Cardiac fibroblast (primary cell): ENCODE data around the gene GIGYF2.

Source experiments
- DNase-seq, 2 donors: peaks; one replicate each; pipeline versions ENCODE4 v3.0.0 to v3.0.0-alpha.2; 2010; ENCODE audit warnings: low read depth in 2 of 2
- H3K4me3 ChIP-seq, 2 donors: replicated peaks in 1 of 2; 1 replicate in 1 of 2; 2 replicates in 1 of 2; pipeline ENCODE4 v1.5.1; 2011; ENCODE audit warnings: low read depth in 2 of 2, low read length in 2 of 2, mild to moderate bottlenecking in 2 of 2, moderate library complexity in 1 of 2
- TF ChIP-seq, protein P1 (sequence below): IDR thresholded peaks from one replicate; pipeline ENCODE4 v1.5.1; 2011; ENCODE audit warnings: low read depth, mild to moderate bottlenecking, low read length, inconsistent platforms

GIGYF2 gene

DNA sequence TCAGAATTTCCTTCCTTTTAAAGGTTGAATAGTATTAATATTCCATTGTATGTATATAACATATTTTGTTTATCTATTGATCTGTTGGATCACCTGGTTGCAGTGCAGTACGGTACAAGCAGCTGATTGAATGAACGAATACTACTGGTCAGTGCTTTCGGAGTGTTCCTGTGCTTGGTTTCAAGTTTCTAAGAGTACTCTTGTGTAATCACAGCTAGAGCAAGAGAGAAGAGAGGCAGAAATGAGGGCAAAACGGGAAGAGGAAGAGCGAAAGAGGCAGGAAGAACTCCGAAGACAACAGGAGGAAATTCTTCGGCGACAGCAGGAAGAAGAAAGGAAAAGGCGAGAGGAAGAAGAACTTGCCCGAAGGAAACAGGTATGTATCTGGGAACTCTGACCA is 119.5 kb downstream of the GIGYF2 start:
- TF ChIP-seq, protein P1, sequence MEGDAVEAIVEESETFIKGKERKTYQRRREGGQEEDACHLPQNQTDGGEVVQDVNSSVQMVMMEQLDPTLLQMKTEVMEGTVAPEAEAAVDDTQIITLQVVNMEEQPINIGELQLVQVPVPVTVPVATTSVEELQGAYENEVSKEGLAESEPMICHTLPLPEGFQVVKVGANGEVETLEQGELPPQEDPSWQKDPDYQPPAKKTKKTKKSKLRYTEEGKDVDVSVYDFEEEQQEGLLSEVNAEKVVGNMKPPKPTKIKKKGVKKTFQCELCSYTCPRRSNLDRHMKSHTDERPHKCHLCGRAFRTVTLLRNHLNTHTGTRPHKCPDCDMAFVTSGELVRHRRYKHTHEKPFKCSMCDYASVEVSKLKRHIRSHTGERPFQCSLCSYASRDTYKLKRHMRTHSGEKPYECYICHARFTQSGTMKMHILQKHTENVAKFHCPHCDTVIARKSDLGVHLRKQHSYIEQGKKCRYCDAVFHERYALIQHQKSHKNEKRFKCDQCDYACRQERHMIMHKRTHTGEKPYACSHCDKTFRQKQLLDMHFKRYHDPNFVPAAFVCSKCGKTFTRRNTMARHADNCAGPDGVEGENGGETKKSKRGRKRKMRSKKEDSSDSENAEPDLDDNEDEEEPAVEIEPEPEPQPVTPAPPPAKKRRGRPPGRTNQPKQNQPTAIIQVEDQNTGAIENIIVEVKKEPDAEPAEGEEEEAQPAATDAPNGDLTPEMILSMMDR: no peak

DNA sequence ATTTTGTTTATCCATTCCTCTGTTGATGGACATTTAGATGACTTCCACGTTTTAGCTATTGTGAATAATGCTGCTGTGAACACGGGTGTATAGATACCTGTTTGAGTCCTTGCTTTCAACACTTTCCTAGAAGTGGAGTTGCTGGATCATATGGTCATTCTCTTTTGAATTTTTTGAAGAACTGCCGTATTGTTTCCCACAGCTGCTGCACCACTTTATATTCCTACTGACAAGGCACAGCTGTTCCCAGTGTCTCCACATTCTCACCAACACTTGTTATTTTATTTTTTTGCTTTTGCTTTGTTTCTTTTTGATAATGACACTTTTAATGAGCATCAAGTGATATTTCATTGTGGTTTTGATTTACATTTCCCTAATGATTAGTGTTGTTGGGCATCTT is 120.6 kb downstream of the GIGYF2 start:
- no peak for DNase-seq
- no peak overlapping the region for H3K4me3 ChIP-seq
- TF ChIP-seq, protein P1: no peak

More for the DNA sequence above, 119.5 kb downstream of the GIGYF2 start:
- no peak for DNase-seq
- no peak overlapping the region for H3K4me3 ChIP-seq

DNA sequence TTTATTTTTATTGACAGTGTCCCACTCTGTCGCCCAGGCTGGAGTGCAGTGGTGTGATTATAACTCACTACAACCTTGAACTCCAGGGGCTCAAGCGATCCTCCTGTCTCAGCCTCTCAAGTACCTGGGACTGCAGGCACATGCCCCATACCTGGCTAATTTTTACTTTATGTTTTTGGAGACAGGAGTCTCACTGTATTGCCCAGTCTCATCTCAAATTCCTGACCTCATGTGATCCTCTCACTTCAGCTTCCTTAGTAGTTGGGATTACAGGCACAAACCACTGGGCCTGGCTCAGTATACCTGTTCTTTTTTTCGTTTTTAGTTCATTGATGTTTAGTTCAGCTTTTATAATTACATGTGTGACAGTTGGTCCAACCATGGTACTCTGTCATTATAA is 132.9 kb downstream of the GIGYF2 start:
- TF ChIP-seq, protein P1: no peak
- DNase-seq: no peak
- H3K4me3 ChIP-seq: no peak overlapping the region

DNA sequence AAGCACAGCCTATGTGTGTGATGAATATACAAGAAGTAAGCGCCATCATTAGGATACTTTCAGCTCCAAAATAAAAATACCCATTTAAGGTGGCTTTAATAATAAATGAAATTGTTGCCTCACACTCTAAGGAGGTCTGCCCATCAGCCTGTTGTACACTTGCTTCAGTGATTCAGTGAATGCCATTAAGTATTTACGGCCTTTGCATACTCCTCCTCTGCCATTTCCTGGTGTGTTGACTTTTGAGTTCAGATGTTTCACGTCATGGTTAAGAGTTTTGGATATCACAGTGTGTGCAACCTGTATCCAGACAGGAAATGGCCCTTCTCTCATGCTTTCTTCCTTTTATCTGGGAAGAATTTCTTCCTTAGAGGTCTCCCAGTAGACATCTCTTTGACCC is 134.4 kb downstream of the GIGYF2 start:
- TF ChIP-seq, protein P1: no peak

DNA sequence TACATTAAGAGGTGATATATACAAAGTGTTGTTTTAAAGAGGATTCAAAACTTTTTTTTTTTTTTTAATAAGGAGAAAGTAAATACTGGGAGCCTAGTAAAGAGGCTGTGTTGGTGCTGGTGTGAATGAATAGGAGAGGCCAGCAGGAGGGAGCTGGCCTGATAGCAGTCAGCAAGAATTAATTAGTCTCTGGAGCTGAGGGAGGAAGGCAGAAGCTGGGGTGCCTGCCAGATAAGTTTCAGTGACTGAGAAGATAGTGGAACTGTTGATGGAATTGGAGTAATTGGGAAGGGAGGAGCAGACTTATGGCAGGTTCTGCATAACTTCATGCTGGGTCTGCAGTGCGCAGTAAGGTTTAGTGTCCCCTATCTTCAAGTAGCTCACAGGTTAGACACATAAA is 136.7 kb downstream of the GIGYF2 start:
- TF ChIP-seq, protein P1: no peak
- peak in 1 of 2 donors; percentile 13 for DNase-seq
- no peak overlapping the region for H3K4me3 ChIP-seq

More for the DNA sequence above, 134.4 kb downstream of the GIGYF2 start:
- DNase-seq: no peak
- no peak overlapping the region for H3K4me3 ChIP-seq

DNA sequence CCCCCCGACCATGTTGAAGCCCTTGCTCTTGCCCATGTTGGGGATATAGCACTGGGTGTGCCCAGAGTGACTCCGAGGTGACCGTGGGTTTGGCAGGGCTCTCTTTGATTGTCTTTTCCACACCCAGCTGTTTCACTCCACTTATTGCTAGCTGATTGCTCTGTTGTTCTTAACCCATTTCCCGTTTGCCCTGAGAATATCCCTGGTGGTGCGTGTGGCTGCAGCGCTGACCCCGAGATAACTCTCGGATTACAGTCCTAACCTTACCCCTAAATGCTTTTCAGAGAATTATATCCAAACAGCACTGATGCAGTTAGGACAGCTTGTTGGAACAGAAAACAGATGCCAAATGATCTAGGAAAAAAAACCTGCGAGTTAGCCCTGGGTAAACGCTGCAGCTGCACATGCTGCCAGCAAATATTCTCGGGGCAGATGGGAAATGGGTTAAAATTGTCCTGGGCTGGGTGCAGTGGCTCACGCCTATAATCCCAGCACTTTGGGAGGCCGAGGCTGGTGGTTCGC is 138.6 kb downstream of the GIGYF2 start:
- DNase-seq: no peak
- TF ChIP-seq, protein P1: no peak
- H3K4me3 ChIP-seq: no peak overlapping the region

DNA sequence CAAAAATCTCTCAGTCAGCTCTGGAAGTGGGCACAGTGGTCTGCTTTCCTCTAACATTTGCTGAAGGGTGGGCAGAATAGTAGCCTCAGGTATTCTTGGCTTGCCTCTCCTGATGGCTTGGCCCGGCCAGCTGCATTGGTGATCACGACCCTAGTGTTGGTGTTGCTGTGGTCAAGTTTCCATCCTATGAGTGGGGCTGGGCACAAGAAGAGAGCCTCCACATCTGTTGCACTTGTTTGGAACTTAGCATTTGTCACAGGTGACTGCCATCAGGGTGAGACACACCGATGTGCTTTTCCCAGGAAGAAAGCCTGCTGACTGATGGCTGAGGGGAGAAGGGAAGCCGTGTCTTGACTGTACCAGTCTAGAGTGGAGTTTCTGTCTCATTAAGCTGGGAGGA is 139.8 kb downstream of the GIGYF2 start:
- TF ChIP-seq, protein P1: no peak
- H3K4me3 ChIP-seq: no peak overlapping the region
- DNase-seq: no peak
